NCI-H2196 (cell line): Measurements from ENCODE around the gene PPP6R1.
A peak's percentile ranks its signal among the peaks of the same experiment; 100 is the strongest.

Experiments
- DNase-seq: peaks from one replicate; lab custom pipeline; 2025; ENCODE audit not compliant: unreplicated experiment; lab: John Stamatoyannopoulos, UW

The PPP6R1 gene

DNA sequence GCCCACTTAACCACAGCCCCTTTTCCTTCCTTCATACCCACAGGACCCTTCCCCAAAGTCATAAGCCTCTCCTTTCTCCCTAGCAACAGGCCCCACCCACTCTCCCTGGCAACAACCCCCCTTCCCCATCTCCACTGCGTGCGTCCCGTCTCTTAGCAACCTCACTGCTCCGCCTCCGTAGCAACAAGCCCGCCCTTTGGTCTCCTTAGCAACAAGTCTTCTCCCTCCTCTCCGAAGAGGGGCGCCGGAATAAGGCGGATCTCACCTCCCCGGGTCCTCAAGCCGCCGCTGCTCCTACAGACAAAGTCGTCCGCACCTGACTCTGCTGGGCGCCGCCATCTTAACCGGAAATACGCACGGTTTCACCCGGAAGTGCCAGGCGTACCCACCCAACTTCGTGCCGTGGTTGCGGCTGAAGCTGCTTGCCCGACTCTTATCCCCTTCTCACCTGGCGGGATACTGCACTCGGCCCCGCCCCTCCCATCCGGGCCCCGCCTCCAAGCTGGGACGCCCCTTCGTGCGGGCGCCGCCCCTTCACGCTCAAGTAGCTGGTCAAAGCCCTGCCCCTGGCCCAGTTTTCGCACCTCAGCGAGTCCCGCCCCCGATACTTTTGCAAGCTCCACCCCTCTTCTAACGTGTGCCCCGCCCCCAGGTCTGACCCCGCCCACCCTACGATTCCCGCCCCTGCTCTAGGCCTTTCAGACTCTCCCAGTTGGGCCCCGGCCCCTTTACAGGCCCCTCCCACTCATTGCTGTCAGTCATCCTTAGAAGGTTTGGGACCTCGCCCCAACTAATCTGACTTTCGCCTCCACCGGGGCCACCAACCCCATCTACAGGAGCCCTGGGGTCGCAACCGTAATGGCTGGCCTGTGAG lies 21.2 kb upstream of the PPP6R1 start, which contains the start of gene HSPBP1:
TSS of gene HSPBP1 (minus strand) at position 341 of the 874 bp plus-strand sequence. CDS start 502 bp downstream, outside the sequence.
- DNase-seq: peak; percentile 94

DNA sequence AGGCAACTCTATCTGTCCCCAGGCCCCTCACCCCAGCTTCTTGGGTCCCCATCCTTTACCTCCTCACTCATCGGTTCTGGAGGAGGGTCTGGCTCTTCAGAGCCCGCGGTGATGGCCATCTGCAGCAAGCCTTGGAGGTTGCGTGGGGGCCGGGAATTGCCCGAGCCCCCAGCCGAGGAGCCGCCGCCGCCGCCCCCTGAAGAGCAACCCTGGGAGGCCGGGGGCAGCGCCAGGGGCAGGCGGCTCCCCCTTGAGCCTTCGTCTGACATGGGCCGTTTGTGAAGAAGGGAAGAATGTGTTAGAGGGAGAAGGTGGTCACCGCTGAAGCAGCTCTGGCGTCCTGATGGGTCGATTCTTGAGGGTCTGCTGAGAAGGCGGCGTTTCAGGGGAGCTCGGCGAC lies 20.5 kb upstream of the PPP6R1 start:
- no peak for DNase-seq

DNA sequence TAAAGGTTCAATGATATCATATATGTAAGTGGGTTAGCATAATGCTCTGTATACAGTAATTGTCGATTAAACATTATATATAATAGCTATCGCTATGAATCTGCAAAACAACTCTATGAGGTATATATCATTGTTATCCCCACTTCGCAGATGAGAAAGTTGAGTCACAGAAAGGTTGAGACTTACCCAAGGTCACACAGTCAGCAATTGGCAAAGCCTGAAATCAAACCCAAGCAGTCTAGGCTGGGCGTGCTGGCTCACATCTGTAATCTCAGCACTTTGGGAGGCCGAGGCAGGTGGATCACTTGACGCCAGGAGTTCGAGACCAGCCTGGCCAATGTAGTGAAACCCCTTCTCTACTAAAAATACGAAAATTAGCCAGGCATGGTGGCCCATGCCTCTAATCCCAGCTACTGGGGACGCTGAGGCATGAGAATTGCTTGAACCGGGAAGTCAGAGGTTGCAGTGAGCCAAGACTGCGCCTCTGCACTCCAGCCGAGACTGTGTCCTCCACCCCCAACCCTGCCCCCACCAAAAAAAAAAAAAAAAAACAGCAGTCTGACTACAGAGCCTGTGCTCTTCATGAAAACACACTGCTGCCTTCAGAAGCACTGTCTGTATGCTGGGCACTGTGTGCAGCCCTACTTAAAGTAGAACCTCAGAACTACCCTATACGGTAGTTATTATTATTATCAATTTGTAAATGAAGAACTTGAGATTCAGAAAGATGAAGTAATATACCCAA lies 19.7 kb upstream of the PPP6R1 start:
- DNase-seq: no peak

DNA sequence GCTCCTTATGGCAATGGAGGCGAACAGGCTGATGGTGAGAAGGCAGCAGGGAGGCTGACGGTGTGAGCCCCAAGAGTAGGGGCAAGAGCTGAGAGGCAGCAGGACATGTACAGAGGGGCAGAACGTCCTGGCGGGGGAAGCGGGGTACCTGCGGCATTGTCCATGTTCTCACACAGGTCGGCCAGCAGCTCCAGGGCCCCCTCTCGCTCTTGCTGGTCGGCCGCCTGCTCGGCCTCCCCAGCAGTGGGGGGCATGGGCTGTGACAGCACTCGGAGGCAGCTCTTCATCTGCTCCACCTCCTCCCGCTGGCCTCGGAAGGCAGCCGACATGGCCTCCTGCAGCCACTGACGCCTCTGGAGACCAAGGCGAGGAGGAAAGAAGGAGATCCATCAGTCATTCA lies 18.7 kb upstream of the PPP6R1 start:
- DNase-seq: no peak

DNA sequence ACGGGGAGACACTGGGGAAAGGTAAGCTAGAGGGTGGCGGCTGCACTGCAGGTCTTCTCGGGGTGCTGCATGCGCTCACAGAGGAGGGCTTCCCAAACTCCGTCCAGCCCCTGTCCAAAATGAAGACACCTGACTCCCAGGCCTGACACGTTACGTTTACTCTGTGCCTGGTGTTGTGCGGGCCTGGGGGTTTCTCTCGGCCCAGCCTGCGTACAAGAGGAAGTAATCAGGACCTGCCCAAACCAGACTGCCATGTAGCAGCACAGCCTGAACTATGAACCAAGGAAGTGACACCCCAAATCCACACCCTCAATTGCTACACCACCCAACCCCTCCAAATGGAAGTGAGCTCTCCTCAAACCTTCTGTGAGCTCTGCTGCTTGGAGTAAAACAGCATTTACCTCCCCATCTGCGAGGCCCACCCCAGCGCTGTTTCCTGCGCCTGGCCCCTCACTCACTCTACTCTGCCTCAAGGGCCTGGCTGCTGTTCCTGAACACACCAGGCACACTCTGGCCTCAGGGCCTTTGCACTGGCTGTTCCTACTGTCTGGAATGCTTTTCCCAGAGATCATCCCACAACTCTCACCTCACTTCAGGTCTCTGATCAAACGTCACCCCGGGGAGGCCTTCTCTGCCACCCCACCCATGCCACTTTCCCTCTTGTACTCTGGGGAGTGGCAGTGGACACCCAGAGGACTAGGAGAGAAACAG lies 18.1 kb upstream of the PPP6R1 start:
- no peak for DNase-seq

DNA sequence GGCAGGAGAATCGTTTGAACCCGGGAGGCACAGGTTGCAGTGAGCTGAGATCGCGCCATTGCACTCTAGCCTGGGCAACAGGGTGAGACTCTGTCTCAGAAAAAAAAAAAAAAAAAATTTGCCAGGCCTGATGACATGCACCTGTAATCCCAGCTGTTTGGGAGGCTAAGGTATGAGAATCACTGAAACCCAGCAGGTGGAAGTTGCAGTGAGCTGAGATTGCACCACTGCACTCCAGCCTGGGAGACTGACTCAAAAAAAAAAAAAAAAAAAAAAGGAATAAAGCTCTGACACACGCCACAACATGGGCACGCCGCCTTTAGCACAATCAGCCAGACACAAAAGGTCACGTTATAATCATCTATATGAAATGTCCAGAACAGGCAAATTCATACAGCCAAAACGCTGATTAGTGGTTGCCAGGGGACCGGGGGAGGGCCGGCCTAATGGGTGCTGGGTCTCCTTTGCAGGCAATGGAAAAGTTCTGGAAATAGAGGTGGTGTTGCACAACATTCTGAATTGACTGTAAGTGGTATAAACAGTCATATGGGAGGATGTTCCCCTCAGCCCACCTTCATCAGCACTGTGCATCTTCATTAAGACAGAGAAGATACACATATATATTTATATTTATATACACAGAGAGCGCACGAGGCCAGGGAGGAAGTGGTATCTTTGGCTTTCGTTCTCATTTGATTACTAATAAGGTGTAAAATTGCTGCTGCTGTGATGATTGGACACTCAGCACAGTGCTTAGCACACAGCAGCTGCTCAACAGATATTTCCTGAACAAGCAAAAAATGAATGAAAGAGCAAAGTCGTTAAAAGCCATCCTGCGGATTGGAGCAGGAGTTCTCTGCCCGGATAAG lies 17.3 kb upstream of the PPP6R1 start:
- DNase-seq: peak; percentile 66

DNA sequence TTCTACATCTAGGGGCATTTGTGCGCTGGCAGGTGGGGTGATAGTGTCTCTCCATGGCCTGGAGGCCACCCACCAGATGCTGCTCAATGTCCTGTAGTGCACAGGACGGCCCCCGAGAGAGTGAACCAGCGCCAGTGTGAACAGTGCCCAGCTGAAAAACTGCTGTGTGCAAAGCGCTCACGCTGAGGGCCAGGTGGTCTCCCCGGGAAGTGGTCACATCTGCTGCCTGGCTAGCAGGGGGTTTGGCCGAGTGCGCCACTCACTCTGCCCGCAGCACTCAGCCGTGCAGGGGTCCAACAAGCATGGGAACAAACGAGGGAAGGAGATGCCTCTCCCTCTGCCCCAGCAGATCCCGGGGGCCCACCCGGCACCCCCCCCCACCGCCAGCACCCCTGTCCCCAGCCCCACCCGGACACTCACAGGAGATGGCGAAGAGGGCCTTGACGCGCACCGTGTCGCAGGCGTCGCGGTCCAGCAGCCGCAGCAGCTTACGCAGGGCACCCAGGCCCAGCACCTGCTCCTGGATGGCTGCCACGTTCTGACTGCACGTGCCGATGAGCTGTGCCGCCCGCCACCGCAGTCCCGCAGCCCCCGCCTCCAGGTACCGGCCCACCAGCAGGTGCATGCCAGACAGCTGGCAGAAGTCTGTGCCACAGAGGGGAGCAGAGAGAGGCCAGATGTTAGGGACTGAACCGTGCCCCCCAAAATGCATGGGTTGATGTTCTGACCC lies 15.3 kb upstream of the PPP6R1 start:
- DNase-seq: peak; percentile 91

DNA sequence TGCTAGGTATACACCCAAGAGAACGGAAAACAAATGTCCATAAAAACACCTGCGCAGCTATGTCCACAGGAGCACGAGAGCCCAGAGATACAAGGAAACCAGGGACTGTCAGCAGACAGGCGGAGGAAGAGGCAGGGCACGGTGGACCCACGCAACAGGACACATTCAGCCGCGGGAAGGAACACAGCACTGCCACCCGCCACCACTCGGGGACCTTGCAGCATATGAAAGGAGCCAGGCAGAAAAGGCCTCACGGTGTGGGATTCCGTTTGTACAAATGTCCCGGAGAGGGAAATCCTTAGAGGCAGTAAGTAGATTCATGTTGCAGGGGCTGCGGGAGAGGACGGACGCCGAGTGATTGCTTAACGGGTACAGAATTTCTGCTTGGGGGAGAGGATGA lies 13.3 kb upstream of the PPP6R1 start:
- DNase-seq: no peak

DNA sequence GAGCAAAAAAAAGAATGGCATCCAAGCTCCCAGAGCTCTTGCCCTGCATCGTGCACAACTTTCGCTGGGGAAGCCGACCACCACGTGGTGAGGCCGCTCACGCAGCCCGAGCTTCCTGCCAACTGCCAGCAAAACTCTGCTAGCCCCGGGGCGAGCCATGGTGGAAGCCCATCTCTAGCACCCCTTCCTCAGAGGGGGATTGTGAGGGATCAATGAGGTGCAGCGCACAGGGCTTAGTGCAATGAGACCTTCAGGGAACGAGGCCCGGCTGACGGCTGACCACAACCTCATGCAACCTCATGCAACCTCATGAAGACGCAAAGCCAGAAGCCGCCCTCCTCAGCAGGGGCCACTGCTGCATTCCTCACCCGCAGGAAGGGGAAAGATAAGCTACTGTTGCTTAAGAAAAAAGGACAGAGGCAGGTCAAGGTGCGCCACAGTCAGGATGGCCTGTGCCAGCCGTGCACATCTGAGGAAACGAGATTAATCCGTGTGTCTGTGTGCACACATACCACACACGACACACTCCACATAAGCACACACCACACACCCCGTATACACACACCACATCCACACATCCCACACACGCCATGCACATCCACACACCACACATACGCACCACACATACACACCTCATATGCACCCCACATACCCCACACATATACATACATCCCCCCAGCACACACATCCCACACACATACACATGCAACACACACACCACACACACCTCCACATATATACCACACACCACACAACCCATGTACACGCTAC lies 11.5 kb upstream of the PPP6R1 start:
- no peak for DNase-seq

DNA sequence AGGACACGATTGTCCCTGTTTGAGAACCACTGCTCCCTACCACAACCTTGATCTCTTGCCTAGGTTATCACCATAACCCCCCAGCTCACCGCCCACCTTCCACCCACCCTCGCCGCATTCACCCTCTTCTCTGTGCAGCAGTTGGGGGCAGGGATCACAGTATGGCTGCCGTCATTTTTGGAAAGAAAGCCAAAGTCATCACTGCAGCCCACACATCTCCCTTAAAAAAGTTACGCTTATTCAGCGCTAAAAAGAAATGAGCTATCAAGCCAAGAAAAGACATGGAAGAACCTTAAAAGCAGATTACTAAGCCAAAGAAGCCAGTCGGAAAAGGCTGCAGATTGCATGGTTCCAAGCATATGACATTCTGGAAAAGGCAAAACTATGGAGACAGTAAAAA lies 10.5 kb upstream of the PPP6R1 start:
- DNase-seq: no peak

DNA sequence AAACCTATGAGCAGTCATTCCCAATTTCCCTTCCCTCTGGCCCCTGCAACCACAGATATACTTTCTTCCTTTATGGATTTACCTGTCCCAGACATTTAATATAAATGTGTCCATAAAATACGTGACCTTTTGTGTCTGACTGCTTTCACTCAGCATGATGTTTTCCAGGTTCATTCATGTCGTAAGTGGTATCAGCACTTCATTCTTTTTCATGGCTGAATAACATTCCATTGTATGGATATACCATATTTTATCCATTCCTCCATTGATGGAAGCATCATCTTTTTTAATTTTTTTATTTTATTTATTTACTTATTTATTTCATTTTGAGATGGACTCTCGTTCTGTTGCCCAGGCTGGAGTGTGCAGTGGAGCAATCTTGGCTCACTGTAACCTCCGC lies 8.0 kb upstream of the PPP6R1 start:
- no peak for DNase-seq

DNA sequence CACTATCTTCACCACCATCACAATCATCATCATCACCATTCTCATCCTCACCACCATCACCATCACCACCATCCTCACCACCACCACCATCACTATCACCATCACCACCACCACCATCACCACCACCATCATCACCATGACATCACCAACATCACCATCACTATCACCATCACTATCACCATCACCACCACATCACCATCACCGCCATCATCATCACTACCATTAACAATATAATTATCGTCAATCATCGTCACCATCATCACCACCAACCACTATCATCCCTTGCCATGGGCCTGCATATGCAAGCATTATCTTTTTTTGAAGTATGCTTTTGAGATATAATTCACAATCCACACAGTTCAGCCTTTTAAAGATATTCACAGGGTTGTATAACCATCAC lies 7.6 kb upstream of the PPP6R1 start:
- no peak for DNase-seq

DNA sequence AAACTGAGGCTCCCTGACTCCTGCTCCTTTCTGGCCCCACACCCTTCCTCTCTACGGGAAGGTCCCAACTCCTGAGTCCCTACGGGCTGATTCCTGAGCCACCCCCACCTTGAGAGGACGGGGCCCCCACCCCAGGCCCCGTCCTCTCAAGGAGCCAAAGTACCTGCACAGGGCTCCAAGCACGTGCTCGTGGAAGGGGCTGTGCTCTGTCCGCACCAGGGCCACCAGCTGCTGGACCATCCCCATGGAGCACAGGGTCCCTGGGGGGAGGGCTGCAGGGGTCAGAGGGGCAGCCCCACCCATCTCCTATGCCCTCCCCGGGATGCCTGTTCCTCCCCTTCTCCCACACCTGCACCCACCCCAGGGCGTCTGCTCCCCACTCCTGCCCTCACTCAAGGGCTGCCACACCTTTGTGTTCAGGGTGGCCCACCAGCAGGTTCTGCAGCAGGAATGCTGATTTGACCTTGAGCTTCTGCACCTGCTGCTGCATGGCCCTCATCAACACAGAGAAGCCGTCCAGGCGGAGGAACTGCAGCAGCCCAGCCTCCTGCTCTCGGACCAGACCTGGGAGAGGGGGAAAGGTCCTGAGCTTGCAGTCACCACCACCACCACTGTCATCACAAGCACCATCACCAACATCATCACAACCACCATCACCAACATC lies 7.0 kb upstream of the PPP6R1 start:
- DNase-seq: no peak

DNA sequence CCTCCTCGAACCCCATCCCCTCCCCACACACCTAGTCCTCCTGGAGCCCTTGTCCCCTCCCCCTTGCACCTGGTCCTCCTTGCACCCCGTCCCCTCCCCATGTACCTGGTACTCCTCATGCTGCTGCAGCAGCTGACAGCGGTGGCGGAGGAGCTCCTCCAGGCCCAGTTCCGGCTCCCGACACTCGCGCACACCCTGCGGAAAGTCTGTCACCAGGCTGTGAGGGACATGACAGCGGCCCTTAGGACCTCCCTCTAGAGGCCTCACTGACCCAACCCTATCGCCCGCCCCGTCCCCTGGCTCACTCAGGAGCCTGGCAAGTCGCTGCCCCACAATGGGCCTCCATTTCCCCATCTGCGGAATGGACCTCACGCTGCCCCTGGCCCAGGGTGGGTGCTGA lies 6.4 kb upstream of the PPP6R1 start:
- no peak for DNase-seq

DNA sequence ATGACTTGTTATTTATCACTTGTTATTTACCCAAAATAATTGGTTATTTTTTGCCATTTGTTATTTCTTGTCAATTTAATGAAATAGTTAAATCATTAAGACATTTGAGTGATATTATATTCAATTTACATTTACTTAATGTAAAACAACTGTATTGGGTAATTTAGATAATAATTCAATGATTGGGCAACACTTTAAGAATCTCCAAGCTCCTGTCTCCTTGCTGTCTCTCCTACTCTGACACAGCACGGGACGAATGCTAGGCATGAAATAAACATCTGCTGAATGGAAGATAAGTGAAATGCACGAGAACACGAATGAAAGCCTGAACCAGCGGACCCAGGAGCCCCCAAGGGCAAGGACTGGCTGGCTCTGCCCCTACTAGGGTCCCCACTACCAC lies 5.7 kb upstream of the PPP6R1 start:
- DNase-seq: no peak

DNA sequence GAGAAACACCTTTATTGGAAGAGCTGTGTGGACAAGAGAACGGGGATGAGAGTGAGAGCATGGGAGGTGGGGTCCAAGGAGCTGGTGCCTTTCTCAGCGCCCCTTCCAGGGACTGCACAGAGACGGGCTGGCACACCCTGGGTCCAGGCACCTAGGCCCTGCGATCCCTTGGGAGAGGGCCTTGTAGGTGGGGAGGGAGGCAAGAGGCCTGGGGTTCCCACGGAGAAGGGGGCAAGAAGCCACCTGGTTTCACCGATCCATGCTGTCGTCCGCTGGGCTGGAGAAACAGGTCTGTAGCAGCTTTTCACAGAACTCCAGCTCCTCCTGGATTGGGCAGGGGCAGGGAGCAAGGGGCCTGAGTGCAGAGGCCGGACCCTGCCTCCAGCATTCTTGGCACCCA lies 3.5 kb upstream of the PPP6R1 start:
- DNase-seq: no peak

DNA sequence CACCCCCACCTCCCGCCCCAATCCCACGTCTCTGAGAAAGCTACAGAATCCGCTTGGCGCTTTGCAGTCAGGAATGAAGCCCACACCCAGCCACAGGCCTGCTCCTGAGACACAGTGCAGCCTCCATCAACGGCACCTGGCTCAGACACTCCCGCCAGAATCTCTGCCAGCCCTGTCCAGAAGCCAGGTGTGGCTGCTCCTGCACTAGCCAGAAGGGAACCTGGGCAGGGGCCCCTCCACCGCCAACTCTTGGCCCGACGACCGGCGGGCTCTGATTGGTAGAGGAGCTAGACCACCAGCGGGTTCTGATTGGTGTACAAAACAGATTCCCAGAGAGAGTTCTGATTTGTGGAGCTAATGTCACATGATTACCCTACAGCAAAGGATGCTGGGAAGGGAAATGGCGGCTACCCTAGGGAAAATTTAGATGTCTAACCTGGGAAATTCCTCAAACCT lies 2.9 kb upstream of the PPP6R1 start:
- no peak for DNase-seq

DNA sequence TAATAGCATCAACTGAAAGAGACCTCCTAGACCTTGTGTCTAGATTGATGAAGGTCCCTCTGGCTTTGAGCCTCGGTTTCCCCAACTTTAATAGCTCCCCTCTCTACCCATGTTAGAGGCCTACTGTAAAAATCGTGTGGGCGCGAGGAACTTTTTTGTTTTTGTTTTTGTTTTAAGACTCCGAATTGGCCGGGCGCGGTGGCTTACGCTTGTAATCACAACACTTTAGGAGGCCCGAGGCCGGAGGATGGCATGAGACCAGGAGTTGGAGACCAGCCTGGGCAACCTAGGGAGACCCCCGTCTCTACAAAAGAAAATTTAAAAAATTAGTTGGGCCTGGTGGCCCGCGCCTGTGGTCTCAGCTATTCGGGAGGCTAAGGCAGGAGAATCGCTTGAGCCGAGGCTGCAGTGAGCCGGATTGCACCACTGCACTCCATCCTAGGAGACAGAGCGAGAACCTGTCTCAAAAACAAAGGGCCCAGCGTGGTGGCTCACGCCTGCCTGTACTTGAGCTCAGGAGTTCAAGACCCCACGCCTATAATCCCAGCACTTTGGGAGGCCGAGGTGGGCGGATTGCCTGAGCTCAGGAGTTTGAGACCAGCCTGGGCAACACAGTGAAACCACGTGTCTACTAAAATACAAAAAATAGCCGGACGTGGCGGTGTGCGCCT lies 858 bp upstream of the PPP6R1 start:
- DNase-seq: no peak
